Measurements from ENCODE around the gene ZNF814. TPM values are rescaled to one million over a fixed set of nuclear protein-coding genes. Genes with fewer than 3 reads are reported as not detected.

Gene ZNF814
- total RNA-seq, 1 donor from 2014 or later = 38.3 TPM

- peaks cover 38% of the 10 kb centered on the region for H3K4me1 Mint-ChIP-seq (ENCODE audit: unreplicated experiment)
- H3K9me3 Mint-ChIP-seq = no peaks in the 10 kb centered on the region
- peak overlapping the region; percentile 6 for H3K27ac Mint-ChIP-seq
- H3K36me3 Mint-ChIP-seq = peaks cover 36% of the 10 kb centered on the region
- no peaks in the 10 kb centered on the region for H3K27me3 Mint-ChIP-seq
- TF ChIP-seq CTCF (conservative IDR thresholded peaks at IDR 0.05) = no peak
- peak overlapping the region; percentile 34 for H3K4me3 Mint-ChIP-seq
- no peak for DNase-seq (ENCODE audit: extremely low spot score, unreplicated experiment)
Measured at GRCh38 chr19:57807541-57807940, 81.3 kb downstream of the ZNF814 start.

GRCh38 chr19:57803594-57804325 lies 85.1 kb downstream of the ZNF814 start:
- Mint-ChIP-seq H3K27me3 (no peaks in the 10 kb centered on the region), H3K4me3 (peak overlapping the region; percentile 95), H3K9me3 (no peaks in the 10 kb centered on the region), H3K36me3 (peaks cover 34% of the 10 kb centered on the region), H3K4me1 (ENCODE audit: unreplicated experiment) (peaks cover 57% of the 10 kb centered on the region), H3K27ac (peak overlapping the region; percentile 98)
- no peak for TF ChIP-seq CTCF (conservative IDR thresholded peaks at IDR 0.05)
- DNase-seq (ENCODE audit: extremely low spot score, unreplicated experiment) = peak; percentile 74

- H3K4me1 Mint-ChIP-seq (ENCODE audit: unreplicated experiment) = peaks cover 57% of the 10 kb centered on the region
- DNase-seq (ENCODE audit: extremely low spot score, unreplicated experiment) = no peak
- H3K4me3 Mint-ChIP-seq = peak overlapping the region; percentile 95
Measured at GRCh38 chr19:57803265-57803593, 85.6 kb downstream of the ZNF814 start.

GRCh38 chr19:57802269-57802668 lies 86.6 kb downstream of the ZNF814 start:
- peak overlapping the region; percentile 53 for H3K4me3 Mint-ChIP-seq

More at GRCh38 chr19:57803265-57803593, 85.6 kb downstream of the ZNF814 start:
- Mint-ChIP-seq H3K27me3 (no peaks in the 10 kb centered on the region), H3K36me3 (peaks cover 34% of the 10 kb centered on the region), H3K27ac (peak overlapping the region; percentile 98), H3K9me3 (no peaks in the 10 kb centered on the region)
- TF ChIP-seq CTCF (conservative IDR thresholded peaks at IDR 0.05) = no peak

GRCh38 chr19:57800696-57801095 lies 88.1 kb downstream of the ZNF814 start:
- Mint-ChIP-seq H3K9me3 (no peaks in the 10 kb centered on the region), H3K36me3 (peaks cover 29% of the 10 kb centered on the region), H3K4me1 (ENCODE audit: unreplicated experiment) (peaks cover 50% of the 10 kb centered on the region), H3K4me3 (peak overlapping the region; percentile 2), H3K27ac (peak overlapping the region; percentile 91), H3K27me3 (no peaks in the 10 kb centered on the region)
- no peak for DNase-seq (ENCODE audit: extremely low spot score, unreplicated experiment)
- TF ChIP-seq CTCF (conservative IDR thresholded peaks at IDR 0.05) = no peak

More at GRCh38 chr19:57802269-57802668, 86.6 kb downstream of the ZNF814 start:
- peaks cover 28% of the 10 kb centered on the region for H3K36me3 Mint-ChIP-seq
- no peaks in the 10 kb centered on the region for H3K9me3 Mint-ChIP-seq
- peaks cover 53% of the 10 kb centered on the region for H3K4me1 Mint-ChIP-seq (ENCODE audit: unreplicated experiment)
- peak overlapping the region; percentile 88 for H3K27ac Mint-ChIP-seq
- H3K27me3 Mint-ChIP-seq = no peaks in the 10 kb centered on the region
- DNase-seq (ENCODE audit: extremely low spot score, unreplicated experiment) = no peak
- TF ChIP-seq CTCF (conservative IDR thresholded peaks at IDR 0.05) = no peak

Other genes starting within 250 kb of the ZNF814 start
- gene ZSCAN4, start 220.1 kb downstream of the ZNF814 start, total RNA-seq (ENCODE audit: low replicate concordance) = not detected in 2 replicates
- gene ZNF551, start 207.1 kb downstream of the ZNF814 start, total RNA-seq (ENCODE audit: low replicate concordance) = 14.4 and 16.1 TPM in 2 replicates
- 13.2 and 15.4 TPM in 2 replicates for gene ZNF154, start 179.8 kb downstream of the ZNF814 start, total RNA-seq (ENCODE audit: low replicate concordance)
- 5.9 and 7.8 TPM in 2 replicates for gene ZNF671, start 161.4 kb downstream of the ZNF814 start, total RNA-seq (ENCODE audit: low replicate concordance)
- 23.9 and 29.6 TPM in 2 replicates for gene ZNF776, start 142.2 kb downstream of the ZNF814 start, total RNA-seq (ENCODE audit: low replicate concordance)
- gene ZNF586, start 119.4 kb downstream of the ZNF814 start, total RNA-seq (ENCODE audit: low replicate concordance) = 19.6 and 25.3 TPM in 2 replicates
- gene ZNF552, start 74.1 kb downstream of the ZNF814 start, total RNA-seq (ENCODE audit: low replicate concordance) = 19.0 and 30.4 TPM in 2 replicates
- 20.9 and 25.5 TPM in 2 replicates for gene ZNF587B, start 58.7 kb downstream of the ZNF814 start, total RNA-seq (ENCODE audit: low replicate concordance)
- 48.2 and 61.3 TPM in 2 replicates for gene ZNF587, start 39.2 kb downstream of the ZNF814 start, total RNA-seq (ENCODE audit: low replicate concordance)
- 20.8 and 26.8 TPM in 2 replicates for gene ZNF417, start 27.6 kb upstream of the ZNF814 start, total RNA-seq (ENCODE audit: low replicate concordance)
- gene ZNF418, start 46.4 kb upstream of the ZNF814 start, total RNA-seq (ENCODE audit: low replicate concordance) = 14.3 and 24.6 TPM in 2 replicates
- gene ZNF256, start 58.7 kb upstream of the ZNF814 start, total RNA-seq (ENCODE audit: low replicate concordance) = 10.2 and 10.4 TPM in 2 replicates
- gene C19orf18, start 85.5 kb upstream of the ZNF814 start, total RNA-seq (ENCODE audit: low replicate concordance) = 1.0 and 2.5 TPM in 2 replicates
- gene ZNF606, start 113.8 kb upstream of the ZNF814 start, total RNA-seq (ENCODE audit: low replicate concordance) = 28.1 and 39.1 TPM in 2 replicates
- gene ZSCAN1, start 145.0 kb upstream of the ZNF814 start, total RNA-seq (ENCODE audit: low replicate concordance) = 0.95 and 1.9 TPM in 2 replicates
- 12.0 and 13.1 TPM in 2 replicates for gene ZNF135, start 170.2 kb upstream of the ZNF814 start, total RNA-seq (ENCODE audit: low replicate concordance)
- 59.0 and 82.4 TPM in 2 replicates for gene ZSCAN18, start 209.2 kb upstream of the ZNF814 start, total RNA-seq (ENCODE audit: low replicate concordance)

Data from type B pancreatic cell (in vitro differentiated cells).